ENCODE data around the gene ZBTB32. TPM values are rescaled to one million over a fixed set of nuclear protein-coding genes. Genes with fewer than 3 reads are reported as not detected.

Gene ZBTB32
- total and polyA plus RNA-seq, 2 of the 8 experiments (the other 6 are each of a cell fraction or from before 2014, with no cell fraction given): 0.11 to 0.50 TPM

DNA sequence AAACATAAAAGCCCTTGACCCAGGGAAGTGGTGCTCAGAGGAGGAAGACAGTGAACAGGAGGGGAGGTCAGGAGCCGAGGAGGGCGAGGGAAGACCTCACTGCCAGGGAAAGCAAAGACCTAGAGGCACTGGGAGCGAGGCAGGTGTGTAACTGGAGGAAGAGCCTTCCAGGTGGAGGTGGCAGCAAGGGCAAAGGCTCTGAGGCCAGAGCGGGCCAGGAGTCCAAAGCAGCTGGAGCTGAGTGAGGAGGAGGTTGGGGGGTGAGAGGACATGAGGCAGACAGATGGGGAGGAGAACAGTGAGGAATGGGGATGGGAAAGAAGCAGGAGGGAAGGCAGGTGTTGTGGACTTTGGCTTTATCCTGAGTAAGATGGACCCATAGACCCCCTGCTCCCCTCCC is 34.4 kb upstream of the ZBTB32 start:
- no peaks in the 10 kb centered on the region for H3K36me3 ChIP-seq (ENCODE audit: control insufficient read depth in 2 of 4, insufficient read depth in 4 of 4, low read length in 3 of 4)
- H2BK20ac ChIP-seq (ENCODE audit: low read length): no peak overlapping the region
- H3K4me2 ChIP-seq (ENCODE audit: insufficient read depth in 1 of 2, low read depth in 2 of 2, low read length in 2 of 2): no peak overlapping the region
- H2BK12ac ChIP-seq (ENCODE audit: low read depth, low read length): no peak overlapping the region
- H3K23me2 ChIP-seq (ENCODE audit: low read depth, low read length): no peaks in the 10 kb centered on the region; the same call in 1 of the 2 replicates
- H3K18ac ChIP-seq (ENCODE audit: extremely low read depth, low read length): no peak overlapping the region
- H3K27ac ChIP-seq (ENCODE audit: low read depth, low read length): no peak overlapping the region
- H3K27me3 ChIP-seq (replicated peaks in 1 of 4; ENCODE audit: control insufficient read depth in 3 of 4, extremely low read depth in 1 of 4, insufficient read depth in 3 of 4, low read length in 3 of 4): peaks cover 0 to 4% (median 1%) of the 10 kb centered on the region in 4 experiments; a peak in 1 of 7 replicates
- no peak overlapping the region for H3K23ac ChIP-seq (ENCODE audit: insufficient read length)
- H4K20me1 ChIP-seq (replicated peaks in 1 of 2; ENCODE audit: control insufficient read depth in 1 of 2, insufficient read depth in 2 of 2, low read length in 2 of 2): no peaks in the 10 kb centered on the region
- 60% methylated on average over 4 of the region's 4 CpGs; no CpG with 5 or more reads in 1 of the 2 experiments for WGBS, 2 experiments (ENCODE audit: extremely low coverage in 1 of 2, insufficient coverage in 1 of 2, insufficient read length in 1 of 2, insufficient replicate concordance in 2 of 2, low coverage in 1 of 2, low lambda C conversion rate in 2 of 2, missing lambda C conversion rate in 1 of 2)
- no peak overlapping the region for H4K8ac ChIP-seq (ENCODE audit: extremely low read depth, insufficient read depth, low read length)
- no peaks in the 10 kb centered on the region for H3K79me1 ChIP-seq (ENCODE audit: low read depth, low read length)
- H3K79me2 ChIP-seq (ENCODE audit: control insufficient read depth in 1 of 2, insufficient read depth in 2 of 2, low read length in 2 of 2): no peaks in the 10 kb centered on the region
- no peak overlapping the region for H3K9ac ChIP-seq (replicated peaks in 1 of 4; ENCODE audit: extremely low read depth in 1 of 4, low read depth in 3 of 4, low read length in 3 of 4)
- H2BK120ac ChIP-seq (replicated peaks; ENCODE audit: low read depth, low read length): no peak overlapping the region
- no peaks in the 10 kb centered on the region for H3K9me3 ChIP-seq (ENCODE audit: insufficient read depth in 2 of 2, low read depth in 1 of 2, low read length in 1 of 2)
- H2AK5ac ChIP-seq (ENCODE audit: low read depth, low read length): no peak overlapping the region; the same call in 1 of the 2 replicates
- H4K91ac ChIP-seq (replicated peaks; ENCODE audit: insufficient read length, low read length): no peak overlapping the region
- no peak for FAIRE-seq
- ChIA-PET CTCF (ENCODE audit: partially characterized antibody) (interaction anchor here (1.0 kb wide), 1 partner anchor 14 kb away, joined by 3 read pairs; no protein-coding TSS in a partner anchor), POLR2A (ENCODE audit: partially characterized antibody) (interaction anchor here (0.8 to 1.8 kb wide), 2 partner anchors 10 to 21 kb away, joined by 3 to 7 read pairs; no protein-coding TSS in a partner anchor)
- H2BK5ac ChIP-seq (ENCODE audit: low read depth, low read length): no peak overlapping the region
- peaks cover 0 to 3% (median 0%) of the 10 kb centered on the region in 4 experiments; a peak in 2 of 7 replicates for H3K4me1 ChIP-seq (replicated peaks in 1 of 4; ENCODE audit: control insufficient read depth in 3 of 4, insufficient read depth in 4 of 4, low read length in 3 of 4)
- no peak overlapping the region for H2AFZ ChIP-seq (ENCODE audit: low read length)
- no peak overlapping the region for H3K4ac ChIP-seq (replicated peaks; ENCODE audit: insufficient read length, low read depth, low read length)
- no peak overlapping the region for H4K5ac ChIP-seq (ENCODE audit: insufficient read length, low read depth, low read length)
- no peak overlapping the region for H3K56ac ChIP-seq (replicated peaks; ENCODE audit: insufficient read length, low read depth, low read length)
- no peak overlapping the region for H3K4me3 ChIP-seq (ENCODE audit: extremely low read depth in 1 of 4, insufficient read depth in 2 of 4, low read depth in 3 of 4, low read length in 4 of 4)
- TF ChIP-seq CBX8 (IDR thresholded peaks at IDR 0.05; ENCODE audit: borderline replicate concordance, low read depth, low read length) (no peak), EGR1 (IDR thresholded peaks at IDR 0.05; ENCODE audit: borderline replicate concordance, low read depth, low read length) (no peak), GABPA (IDR thresholded peaks at IDR 0.05; ENCODE audit: borderline replicate concordance, insufficient read depth, low read length) (no peak), PHF8 (conservative IDR thresholded peaks at IDR 0.05; ENCODE audit: low read depth, low read length) (no peak), RXRA (IDR thresholded peaks at IDR 0.05; ENCODE audit: insufficient read depth, low read depth, low read length) (no peak), NANOG (IDR thresholded peaks at IDR 0.05; ENCODE audit: insufficient read depth, low read depth, low read length, poor library complexity, severe bottlenecking) (no peak), KDM4A (IDR thresholded peaks at IDR 0.05; ENCODE audit: low read depth, low read length, severe bottlenecking) (no peak), POLR2A (IDR thresholded peaks at IDR 0.05; ENCODE audit: control extremely low read depth in 1 of 2, low read depth in 2 of 2, low read length in 2 of 2) (no peak), TEAD4 (IDR thresholded peaks at IDR 0.05; ENCODE audit: low read depth, low read length) (no peak)
- TF ChIP-seq, protein P1, sequence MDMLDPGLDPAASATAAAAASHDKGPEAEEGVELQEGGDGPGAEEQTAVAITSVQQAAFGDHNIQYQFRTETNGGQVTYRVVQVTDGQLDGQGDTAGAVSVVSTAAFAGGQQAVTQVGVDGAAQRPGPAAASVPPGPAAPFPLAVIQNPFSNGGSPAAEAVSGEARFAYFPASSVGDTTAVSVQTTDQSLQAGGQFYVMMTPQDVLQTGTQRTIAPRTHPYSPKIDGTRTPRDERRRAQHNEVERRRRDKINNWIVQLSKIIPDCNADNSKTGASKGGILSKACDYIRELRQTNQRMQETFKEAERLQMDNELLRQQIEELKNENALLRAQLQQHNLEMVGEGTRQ (IDR thresholded peaks at IDR 0.05; ENCODE audit: low read length): no peak
- TF ChIP-seq, protein P2, sequence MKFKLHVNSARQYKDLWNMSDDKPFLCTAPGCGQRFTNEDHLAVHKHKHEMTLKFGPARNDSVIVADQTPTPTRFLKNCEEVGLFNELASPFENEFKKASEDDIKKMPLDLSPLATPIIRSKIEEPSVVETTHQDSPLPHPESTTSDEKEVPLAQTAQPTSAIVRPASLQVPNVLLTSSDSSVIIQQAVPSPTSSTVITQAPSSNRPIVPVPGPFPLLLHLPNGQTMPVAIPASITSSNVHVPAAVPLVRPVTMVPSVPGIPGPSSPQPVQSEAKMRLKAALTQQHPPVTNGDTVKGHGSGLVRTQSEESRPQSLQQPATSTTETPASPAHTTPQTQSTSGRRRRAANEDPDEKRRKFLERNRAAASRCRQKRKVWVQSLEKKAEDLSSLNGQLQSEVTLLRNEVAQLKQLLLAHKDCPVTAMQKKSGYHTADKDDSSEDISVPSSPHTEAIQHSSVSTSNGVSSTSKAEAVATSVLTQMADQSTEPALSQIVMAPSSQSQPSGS (IDR thresholded peaks at IDR 0.05; ENCODE audit: low read length): no peak
- H2BK15ac ChIP-seq (ENCODE audit: low read length): no peak overlapping the region
- no peak overlapping the region for H3K14ac ChIP-seq (ENCODE audit: insufficient read length)
- no peak for DNase-seq (ENCODE audit: low read depth in 1 of 2, low spot score in 2 of 2)
